ENCODE results near the gene GP1BB.

GP1BB gene

DNA sequence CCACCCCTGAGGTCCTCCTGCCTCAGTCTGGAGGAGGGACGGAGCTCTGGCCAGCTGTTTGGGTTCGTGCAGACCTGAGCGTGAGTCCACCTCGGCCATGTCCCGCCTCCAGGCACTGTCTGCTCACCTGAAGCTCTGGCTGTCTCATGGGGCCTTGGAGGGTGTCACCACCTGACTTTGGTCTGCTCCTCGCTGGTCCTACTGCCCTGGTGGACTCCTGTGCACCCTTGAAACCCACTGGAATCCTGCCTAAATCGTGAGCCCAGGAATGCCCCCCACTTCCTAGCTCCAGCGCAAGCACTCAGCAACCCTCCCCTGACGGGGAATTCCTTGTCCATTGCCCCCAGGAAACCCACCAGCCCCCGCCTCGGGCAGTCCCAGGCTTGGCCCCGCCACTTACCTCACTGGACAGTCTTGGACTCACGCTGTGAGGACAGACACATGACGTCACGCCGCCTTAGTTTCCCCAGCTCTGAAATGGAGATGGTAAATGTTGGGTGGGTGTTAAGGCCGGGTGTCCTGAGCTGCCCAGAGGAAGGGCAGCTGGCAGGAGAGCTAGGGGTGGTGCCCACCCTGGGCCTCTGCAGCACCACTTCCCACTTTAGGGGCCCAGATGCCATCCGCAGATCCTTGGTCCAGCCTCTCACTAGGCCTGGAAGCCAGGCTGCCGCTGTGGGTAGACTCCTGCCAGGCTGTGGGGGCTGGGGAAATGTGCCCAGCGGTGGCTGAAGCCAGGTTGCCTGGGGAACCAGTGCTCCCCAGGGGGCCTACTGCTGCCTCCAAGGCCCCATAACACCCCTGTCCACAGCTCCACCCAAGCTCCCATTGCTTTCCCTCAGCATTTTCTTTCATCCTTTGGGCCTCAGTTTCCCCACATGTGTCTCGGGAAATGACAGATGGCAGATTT, 19.1 kb downstream of the GP1BB start:
- DNase-seq (ENCODE audit: low read depth, low spot score) = no peak

GRCh38 chr22:19743081-19743480, 19.7 kb downstream of the GP1BB start:
- DNase-seq (ENCODE audit: low read depth, low spot score) = no peak

GRCh38 chr22:19743651-19744050, 20.3 kb downstream of the GP1BB start:
- DNase-seq (ENCODE audit: low read depth, low spot score) = no peak

DNA sequence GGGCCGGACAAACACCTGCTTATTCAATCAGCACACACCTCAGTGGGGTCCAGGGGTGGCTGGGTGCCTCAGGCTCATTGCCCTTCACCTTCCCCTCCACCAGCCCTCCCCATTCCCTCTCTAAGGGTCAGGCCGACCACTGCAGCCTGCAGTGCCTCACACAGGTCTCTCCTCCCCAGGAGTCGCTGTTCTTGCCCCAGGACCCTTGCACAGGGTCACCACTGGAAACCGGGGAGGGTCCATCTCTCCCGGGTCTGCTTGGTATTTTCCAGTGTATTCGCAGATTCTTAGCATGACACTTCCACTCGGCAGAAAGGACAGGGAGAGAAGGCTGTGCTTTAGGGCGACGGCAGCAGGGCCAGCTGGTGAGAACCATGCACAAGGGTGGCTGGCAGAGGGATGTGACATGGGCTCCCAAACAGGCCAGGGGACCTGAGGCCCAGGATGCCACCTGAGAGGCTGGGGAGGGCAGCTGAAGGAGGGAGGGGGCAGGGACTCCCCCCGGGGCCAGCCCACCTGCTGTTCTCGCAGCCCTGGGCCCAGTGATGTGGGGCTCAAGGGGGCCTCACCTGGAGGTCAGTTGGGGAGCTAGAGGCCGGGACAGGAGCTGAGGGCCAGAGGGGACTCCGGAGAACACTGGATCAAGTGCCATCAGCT, 21.1 kb downstream of the GP1BB start:
- DNase-seq (ENCODE audit: low read depth, low spot score) = no peak

- no peak for DNase-seq (ENCODE audit: low read depth, low spot score)
Observed at GRCh38 chr22:19745155-19746101, 22.1 kb downstream of the GP1BB start.

DNA sequence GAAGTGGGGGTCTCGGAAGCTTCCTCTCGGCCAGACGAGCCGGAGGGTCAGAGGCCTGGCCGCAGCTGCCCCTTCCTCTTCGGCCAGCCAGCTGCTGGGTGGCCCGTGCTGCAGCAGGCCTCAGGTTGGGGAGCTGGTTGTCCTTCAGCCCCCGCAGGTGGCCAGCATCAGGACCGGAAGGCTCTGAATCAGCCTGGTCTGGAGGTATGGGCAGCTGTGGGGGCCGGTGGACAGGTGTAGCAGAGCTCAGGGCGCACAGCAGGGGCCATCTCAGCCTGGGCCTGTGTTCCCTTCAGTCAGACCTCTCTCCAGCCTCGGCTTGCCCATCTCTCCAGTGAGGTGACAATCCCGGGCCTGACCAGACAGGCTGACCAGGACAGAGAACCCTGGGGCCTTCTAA, 23.4 kb downstream of the GP1BB start:
- DNase-seq (ENCODE audit: low read depth, low spot score) = no peak

DNA sequence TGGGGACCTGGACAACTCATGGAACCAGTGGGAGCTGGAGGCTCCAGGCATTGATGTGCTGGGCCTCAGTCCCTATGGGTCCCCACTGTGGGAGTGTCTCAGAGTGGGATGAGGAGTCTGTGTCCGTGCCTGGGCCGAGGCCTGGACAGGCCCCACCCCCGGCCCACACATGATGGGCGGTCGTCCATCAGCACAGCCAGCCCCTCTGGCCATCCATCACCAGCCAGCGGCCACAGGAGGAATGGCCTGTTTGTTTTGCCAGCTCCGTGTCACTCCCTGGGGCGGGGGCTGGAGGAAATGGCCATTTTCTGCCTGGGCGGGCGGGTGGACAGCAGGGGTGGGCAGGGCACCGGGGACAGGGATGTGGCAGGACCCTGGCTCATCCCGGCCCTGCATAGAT, 24.2 kb downstream of the GP1BB start:
- no peak for DNase-seq (ENCODE audit: low read depth, low spot score)

DNA sequence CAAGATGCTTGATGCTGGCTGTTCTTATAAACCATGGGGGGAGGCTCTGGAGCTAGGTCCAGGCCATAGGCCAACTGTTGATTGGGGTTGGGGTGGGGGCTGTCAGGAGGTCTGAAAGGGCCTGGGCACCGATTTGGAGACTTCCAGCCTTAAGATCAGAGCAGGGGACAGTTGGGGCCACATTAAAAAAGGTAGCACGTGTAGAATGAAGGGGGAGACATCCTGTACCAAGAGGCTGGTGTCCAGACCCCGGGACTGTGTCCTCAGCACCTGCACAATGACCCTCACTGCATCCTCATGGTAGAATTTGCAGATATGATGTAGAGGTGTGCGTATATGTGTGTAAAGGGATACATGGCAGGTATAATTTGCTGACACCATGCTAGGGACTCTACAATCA, 24.8 kb downstream of the GP1BB start:
- no peak for DNase-seq (ENCODE audit: low read depth, low spot score)

- no peak for DNase-seq (ENCODE audit: low read depth, low spot score)
Observed at GRCh38 chr22:19748991-19749664, 25.8 kb downstream of the GP1BB start.

DNA sequence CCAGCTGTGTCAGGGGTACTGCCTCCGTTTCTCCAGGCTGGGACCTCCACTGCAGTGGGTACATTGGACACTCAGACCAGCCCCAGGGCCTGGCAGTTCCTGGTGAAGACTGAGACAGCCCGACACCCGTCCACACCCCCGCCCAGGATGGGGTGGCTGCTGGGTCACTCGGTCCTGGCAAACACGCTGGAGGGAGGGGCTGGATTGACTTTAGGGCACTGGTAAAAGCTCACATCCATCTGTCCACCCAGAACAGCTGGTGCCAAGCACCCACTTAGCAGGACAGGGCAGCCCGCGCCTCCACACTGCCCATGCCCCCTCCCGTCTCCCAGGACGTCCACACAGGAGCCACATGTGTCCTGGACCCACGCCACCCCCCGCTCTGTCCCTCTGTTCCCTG, 26.5 kb downstream of the GP1BB start:
- DNase-seq (ENCODE audit: low read depth, low spot score) = no peak

GRCh38 chr22:19750507-19751490, 27.5 kb downstream of the GP1BB start:
- no peak for DNase-seq (ENCODE audit: low read depth, low spot score)

DNA sequence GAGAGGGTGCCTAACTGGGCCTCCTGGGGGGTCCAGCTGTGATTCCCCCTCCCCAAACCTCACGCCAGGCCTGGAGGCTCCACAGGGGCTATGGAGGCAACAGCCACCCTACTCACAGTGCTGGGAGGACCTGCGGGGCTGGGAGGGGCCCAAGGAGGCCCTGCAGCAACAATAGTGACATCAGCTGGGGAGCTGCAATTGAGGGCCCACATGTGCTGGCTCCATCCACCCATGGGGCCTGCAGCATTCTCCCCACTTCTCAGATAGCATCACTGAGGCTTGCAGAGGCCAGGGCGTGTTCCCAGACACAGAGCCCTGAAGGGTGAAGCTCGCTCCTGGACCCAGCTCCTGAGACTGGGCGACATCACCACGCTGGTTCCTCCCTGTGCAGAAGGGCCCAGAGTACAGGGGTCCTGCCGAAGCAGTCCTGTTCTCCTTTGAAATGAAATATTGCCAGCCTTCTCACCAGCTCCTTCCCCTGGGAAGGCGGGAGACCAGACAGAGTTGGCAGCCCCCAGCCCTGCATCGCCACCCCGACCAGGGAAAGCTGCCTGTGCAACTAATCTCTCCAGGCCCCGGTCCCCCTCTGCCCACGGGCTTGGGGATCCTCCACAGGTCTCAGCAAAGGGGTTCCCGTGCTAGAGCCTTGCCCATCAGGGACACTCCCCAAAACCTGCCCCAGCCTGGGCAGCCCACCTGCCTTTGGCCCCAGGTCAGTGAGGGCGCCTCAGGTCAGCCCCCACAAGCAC, 28.3 kb downstream of the GP1BB start:
- DNase-seq (ENCODE audit: low read depth, low spot score) = no peak

DNA sequence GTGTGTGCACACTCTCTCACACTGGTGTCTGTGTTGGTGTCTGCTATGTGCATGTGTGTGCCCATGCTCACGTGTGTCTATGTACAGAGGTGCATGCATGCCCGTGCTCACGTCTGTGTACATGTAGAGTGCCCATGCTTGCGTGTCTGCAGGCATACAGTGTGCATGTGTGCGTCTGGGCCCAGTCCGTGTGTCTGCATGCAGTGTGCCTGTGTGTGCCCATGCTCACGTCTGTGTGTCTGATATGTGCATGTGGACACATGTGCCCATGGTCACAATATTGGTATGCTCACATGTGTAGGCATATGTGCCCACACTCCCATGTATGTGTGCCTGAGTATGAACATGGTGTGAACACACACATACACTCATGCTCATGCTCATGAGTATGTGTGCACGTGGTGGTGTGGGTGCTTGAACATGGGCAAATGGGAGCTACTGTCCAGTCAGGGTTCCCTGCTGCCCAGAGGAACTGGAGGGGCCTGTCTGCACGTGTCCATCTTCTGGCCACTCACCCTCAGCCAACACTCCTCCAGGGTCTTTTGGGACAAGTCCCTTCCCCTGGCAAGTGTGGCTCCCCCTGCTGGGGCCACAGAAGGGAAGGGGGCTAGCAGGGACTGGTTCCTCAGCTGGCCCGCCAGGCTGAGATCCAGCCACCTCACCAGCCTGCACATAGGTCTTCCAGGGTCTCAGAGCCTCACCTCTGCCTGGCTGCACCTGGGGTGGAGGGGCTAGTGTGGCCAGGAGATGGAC, 29.9 kb downstream of the GP1BB start:
- no peak for DNase-seq (ENCODE audit: low read depth, low spot score)

- no peak for DNase-seq (ENCODE audit: low read depth, low spot score)
Observed at GRCh38 chr22:19753996-19754700, 30.8 kb downstream of the GP1BB start.

DNA sequence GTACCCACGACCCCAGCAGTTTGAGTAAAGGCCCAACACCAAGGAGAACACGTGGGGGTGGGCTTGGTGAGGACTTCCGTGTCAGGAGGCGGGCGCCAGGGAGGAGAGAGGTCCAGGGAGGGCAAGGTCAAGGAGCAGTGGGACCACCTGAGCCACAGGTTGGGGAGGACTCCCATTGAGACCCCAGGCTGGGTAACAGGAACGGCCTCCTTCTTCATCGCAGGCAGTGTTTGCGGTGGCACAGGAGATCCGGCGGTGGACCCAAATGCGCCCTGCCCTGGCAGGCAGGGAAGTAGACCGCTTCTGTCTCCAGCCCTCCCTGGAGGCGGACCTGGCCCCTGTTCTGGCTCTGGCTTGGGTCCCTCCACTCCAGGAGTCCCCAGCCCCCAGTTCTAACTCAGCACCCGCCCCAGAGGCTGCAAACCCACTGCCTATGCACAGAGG, 31.4 kb downstream of the GP1BB start:
- no peak for DNase-seq (ENCODE audit: low read depth, low spot score)

- no peak for DNase-seq (ENCODE audit: low read depth, low spot score)
Observed at GRCh38 chr22:19755145-19755710, 31.9 kb downstream of the GP1BB start.

GRCh38 chr22:19755722-19756287, 32.5 kb downstream of the GP1BB start:
- DNase-seq (ENCODE audit: low read depth, low spot score) = no peak
